ENCODE results near the gene GAS6.
"Not testable (repeated sequence)": the region's sequence is repeated elsewhere in the genome, so short reads cannot be mapped to it uniquely, and the experiment has no call there.

GAS6 gene

DNA sequence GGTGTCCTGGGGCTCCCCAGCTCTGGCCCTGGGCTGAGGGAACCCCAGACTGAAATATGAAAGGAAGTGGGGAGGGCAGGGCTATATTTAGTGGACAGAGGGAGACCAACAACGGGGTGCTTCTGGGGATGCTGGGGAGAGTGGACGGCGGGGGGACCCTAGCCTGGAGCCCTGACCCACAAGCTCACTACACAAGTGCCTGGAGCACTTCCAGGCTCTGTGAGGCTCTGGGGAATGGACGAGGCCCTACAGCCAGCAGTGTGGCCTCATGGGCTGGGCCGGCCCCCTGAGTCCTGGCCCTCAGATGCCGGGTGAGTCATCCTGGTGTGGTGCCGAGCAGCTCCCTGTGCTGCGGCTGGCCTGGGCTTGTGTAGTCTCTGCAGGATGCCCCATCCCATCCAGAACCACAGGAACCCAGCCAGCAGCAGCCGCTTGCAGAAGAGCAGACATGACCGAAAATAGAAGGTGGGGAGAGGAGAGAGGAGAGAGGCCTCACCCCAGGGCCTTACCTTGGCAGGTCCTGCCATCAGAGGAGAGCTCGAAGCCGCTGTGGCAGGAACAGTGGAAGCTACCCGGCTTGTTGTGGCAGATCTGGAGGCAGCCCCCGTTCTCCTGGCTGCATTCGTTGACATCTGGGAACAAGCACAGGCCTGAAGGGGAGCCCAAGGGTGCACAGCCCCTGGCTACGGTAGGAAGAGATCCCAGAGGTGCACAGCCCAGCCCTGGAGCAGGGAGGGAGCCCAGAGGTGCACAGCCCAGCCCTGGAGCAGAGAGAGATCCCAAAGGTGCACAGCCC lies 26.1 kb downstream of the GAS6 start:
- no peak for DNase-seq (ENCODE audit: low spot score)

- no peak for DNase-seq (ENCODE audit: low spot score)
Observed at GRCh38 chr13:113836768-113837559, 26.9 kb downstream of the GAS6 start.

- DNase-seq (ENCODE audit: low spot score): no peak
Observed at GRCh38 chr13:113835461-113836270, 28.2 kb downstream of the GAS6 start.

DNA sequence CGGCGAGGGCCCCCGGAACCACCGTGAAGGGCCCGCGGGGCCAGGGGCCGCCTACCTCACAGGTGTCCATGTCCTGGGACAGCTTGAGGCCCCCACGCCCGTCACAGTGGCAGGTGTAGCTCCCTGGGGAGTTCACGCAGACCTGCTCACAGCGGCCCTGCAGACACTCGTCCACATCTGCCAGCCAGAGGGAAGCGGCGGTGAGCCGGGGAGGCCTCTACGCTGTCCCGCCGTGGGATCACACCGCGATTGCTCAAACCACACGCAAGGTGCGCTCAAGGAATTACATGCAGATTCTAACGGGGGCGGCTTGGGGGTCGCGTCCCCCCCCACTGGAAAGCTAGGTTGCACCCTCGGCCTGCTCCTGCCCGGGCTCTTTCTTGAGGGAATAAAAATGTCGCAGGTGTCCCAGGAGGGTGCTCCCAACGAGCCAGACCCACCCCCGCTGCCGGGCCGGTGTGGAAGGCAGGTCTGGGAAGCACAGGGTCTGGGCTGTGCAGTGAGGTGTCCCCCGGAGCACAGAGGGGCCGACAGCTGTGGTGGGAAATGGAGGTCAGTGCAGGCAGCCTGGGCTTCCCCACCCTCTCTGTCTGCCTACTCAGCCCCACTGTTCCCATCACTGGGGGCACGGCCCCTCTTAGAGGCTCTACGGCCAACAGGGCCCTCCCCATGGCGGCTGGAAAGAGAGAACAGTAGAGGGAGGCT lies 29.2 kb downstream of the GAS6 start:
- no peak for DNase-seq (ENCODE audit: low spot score)

- not testable (repeated sequence) for DNase-seq (ENCODE audit: low spot score)
Observed at GRCh38 chr13:113834006-113834405, 29.9 kb downstream of the GAS6 start.

DNA sequence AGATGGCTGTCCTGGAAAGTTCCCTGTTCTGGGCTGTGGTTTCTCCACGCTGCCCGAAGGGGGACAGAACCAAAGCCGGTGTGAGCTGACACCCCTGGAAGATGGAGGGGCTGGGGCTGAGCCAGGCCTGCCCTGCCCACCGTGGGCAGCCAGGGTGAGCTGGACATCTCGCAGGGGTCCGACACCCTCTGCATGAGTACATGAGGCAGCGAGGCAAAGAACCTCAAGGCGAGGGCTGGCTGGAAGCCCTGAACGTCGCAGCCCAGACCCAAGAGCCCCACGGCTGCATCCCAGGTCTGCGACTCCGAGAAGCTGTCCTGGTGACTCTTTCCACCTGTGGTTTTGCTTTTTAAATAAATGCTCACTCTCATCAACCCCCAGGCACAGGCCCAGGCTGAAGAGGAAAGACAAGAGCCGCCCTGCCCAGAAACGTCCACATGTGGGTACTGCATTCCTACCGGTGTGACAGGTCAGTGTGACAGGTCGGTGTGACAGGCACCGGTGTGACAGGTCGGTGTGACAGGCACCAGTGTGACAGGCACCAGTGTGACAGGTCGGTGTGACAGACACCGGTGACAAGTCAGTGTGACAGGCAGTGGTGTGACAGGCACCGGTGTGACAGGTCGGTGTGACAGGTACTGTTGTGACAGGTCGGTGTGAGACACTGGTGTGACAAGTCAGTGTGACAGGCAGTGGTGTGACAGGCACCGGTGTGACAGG lies 30.6 kb downstream of the GAS6 start:
- no peak for DNase-seq (ENCODE audit: low spot score)

DNA sequence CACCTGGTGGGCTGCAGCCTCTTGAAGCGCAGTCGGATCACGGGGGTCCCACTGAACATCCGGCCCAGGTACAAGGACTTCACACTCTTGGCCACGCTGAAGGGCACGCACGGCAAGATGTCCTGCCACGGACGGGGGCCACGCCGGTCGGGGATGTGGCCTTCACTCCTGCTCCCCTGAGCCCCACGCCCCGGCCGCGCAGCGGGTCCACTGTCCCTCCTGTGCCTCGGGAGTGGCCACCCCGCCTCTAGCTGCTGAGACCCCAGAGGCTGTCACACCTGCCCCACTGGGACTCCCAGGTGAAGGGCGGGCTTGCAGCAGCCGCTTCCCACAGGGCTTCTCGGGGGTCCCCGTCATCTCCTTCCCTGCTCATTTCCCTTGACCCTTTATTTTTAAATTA lies 31.2 kb downstream of the GAS6 start:
- DNase-seq (ENCODE audit: low spot score): no peak

GRCh38 chr13:113832205-113832604 lies 31.7 kb downstream of the GAS6 start:
- DNase-seq (ENCODE audit: low spot score): no peak

DNA sequence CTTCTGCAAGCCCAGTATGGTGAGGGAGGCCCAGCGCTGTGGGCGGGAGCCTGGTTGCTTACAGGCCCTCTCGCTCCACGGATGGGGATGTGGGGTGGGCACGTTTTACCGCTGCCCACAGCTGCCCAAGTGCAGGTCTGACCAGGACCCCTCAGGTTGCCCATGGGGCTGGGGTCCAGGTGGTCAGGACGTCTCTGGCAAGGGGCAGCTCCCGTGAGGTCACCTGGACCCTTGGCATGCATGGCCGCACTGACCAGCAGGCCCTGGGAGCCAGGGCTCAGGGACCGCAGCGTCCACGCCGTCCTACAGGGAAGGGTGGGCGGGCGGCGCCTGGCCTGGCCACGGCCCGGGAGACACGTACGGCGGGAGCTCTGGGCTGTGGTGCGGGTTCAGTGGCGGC lies 32.8 kb downstream of the GAS6 start:
- no peak for DNase-seq (ENCODE audit: low spot score)

GRCh38 chr13:113830426-113830950 lies 33.4 kb downstream of the GAS6 start:
- not testable (repeated sequence) for DNase-seq (ENCODE audit: low spot score)

DNA sequence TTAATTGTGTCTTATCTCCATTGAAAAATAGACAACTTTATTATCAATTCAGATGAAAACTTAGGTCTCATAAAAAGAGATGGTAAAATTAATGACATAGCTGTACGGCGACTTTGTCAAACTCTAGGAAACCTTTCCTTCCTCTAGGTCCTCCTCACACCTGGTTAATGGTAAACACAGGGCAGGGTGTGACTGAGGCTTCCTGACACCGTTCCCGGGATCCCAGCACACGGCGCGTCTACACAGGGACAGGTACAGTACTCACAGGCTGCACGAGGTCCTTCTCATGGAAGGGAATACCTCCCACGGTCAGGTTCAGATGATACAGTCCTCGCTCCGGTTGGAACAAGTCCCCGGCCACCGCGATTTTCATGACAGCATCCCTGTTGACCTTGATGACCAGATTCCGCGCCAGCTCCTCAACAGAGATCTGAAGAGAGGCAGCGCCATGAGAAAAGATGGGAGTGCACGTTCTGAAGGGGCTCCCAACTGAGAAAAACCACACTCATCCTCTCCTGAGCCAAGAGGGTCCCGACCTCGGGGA lies 35.5 kb downstream of the GAS6 start:
- DNase-seq (ENCODE audit: low spot score): no peak

GRCh38 chr13:113827021-113827420 lies 36.9 kb downstream of the GAS6 start:
- DNase-seq (ENCODE audit: low spot score): no peak

DNA sequence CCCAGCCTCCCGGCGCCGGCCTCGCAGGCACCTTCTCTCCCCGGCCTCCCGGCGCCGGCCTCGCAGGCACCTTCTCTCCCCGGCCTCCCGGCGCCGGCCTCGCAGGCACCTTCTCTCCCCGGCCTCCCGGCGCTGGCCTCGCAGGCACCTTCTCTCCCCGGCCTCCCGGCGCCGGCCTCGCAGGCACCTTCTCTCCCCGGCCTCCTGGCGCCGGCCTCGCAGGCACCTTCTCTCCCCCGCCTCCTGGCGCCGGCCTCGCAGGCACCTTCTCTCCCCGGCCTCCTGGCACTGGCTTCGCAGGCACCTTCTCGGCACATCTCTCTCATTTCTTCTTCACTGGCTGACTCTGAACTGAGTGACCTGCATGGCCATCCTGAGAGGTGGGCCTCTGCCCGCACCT lies 37.4 kb downstream of the GAS6 start:
- DNase-seq (ENCODE audit: low spot score): not testable (repeated sequence)

- DNase-seq (ENCODE audit: low spot score): no peak
Observed at GRCh38 chr13:113825841-113826240, 38.0 kb downstream of the GAS6 start.

DNA sequence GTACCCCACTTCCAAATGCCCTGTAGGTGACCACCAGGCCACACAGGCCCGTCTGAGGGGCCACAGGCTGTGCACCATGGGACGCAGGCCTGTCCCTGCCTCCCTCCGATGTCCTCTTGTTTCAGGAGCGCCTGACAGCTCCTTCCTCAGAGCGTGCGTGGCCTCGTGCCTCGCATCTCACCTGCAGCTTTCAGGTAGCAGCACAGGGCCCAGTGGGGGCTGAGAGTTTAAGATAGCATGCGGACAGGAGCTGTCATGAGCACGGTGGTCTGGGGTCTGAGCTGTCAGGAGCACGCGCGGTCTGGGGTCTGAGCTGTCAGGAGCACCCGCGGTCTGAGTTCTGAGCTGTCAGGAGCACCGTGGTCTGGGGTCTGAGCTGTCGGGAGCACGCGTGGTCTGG lies 40.1 kb downstream of the GAS6 start:
- DNase-seq (ENCODE audit: low spot score): no peak

- no peak for DNase-seq (ENCODE audit: low spot score)
Observed at GRCh38 chr13:113822956-113823744, 40.7 kb downstream of the GAS6 start.

GRCh38 chr13:113822266-113822665 lies 41.6 kb downstream of the GAS6 start:
- DNase-seq (ENCODE audit: low spot score): no peak

- DNase-seq (ENCODE audit: low spot score): no peak
Observed at GRCh38 chr13:113821847-113822246, 42.0 kb downstream of the GAS6 start.

DNA sequence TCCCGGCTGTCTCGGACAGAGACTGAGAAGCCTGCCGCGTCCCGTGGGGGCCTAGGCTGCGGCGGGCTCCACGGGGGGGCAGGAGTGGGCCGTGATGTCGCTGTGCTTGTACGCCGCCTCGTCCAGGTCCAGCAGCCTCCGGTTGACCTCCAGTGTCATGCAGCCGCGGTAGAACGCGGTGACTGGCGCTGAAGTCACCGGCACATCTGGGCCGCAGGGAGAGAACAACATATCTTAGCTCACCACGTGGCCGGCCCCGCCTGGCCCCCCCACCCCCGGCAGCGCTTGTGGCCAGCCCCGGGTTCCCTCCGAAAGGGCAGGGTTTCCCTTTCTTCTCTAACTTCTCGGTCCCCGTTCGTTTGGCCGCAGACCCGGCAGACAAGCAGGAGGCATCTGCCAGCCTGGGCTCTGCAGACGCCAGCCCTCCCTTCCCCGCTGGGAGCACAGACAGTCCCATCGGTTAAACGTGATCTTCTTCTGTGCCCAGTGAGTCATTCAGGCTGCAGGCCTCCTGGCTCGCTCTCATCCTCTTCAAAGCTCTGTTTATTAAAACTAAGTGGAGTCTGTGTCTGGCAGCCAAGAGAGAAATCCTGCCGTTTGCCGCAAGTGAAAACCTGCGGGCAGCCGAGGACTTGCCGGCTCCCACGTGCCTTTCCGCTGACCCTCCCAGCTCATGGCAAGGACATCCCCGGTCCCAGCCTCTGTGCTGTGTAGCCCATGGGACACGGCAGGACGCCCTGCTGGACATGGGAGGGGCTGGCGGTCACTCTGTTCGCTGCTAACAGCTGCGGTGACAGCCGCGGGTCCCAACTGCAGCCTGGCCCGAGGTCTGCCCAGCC lies 42.8 kb downstream of the GAS6 start:
- DNase-seq (ENCODE audit: low spot score): no peak

Data from activated CD4-positive, alpha-beta T cell treated with anti-CD3 and anti-CD28 coated beads, Interleukin-2, Interleukin-4, amounts not matched to agents 100 ng/mL and 50 ng/mL, durations not matched to agents 16 hours and 8 hours (primary cell).